Neural crest cell (in vitro differentiated cells): ENCODE data around the gene PLXNC1. TPM values are rescaled to one million over a fixed set of nuclear protein-coding genes. Genes with fewer than 3 reads are reported as not detected.

Source experiments
- DNase-seq: peaks from one replicate; pipeline ENCODE4 v3.0.0; 2021; ENCODE audit warnings: low read depth, mixed read lengths, low spot score
- H3K27ac Mint-ChIP-seq: one replicate; pipeline ENCODE4 v1.8.0; 2021; ENCODE audit warnings: mild to moderate bottlenecking, mixed read lengths; ENCODE audit not compliant: unreplicated experiment
- H3K27me3 Mint-ChIP-seq: 2 replicates; pipeline ENCODE4 v1.8.0; 2021; ENCODE audit warnings: low read depth, mild to moderate bottlenecking, mixed read lengths
- H3K36me3 Mint-ChIP-seq: 2 replicates; pipeline ENCODE4 v1.8.0; 2021; ENCODE audit warnings: low read depth, mild to moderate bottlenecking, mixed read lengths
- H3K4me1 Mint-ChIP-seq: 2 replicates; pipeline ENCODE4 v1.8.0; 2021; ENCODE audit warnings: mixed read lengths
- H3K4me3 Mint-ChIP-seq: one replicate; pipeline ENCODE4 v1.8.0; 2021; ENCODE audit warnings: mild to moderate bottlenecking, mixed read lengths
- H3K9me3 Mint-ChIP-seq: 2 replicates; pipeline ENCODE4 v1.8.0; 2021; ENCODE audit warnings: mixed read lengths
- CTCF ChIP-seq: fragments of 200-600 bp; sonication (generic); conservative IDR thresholded peaks from 2 replicates; pipeline ENCODE4 v1.5.0; 2021; ENCODE audit warnings: antibody characterized with exemption, mild to moderate bottlenecking
- total RNA-seq: library from RNA; stranded (reverse); gene quantifications from 2 replicates; pipeline ENCODE4 v1.2.1, GENCODE V29; 2021

Gene PLXNC1
- total RNA-seq, 1 donor from 2014 or later: 5.8 TPM

- H3K4me1 Mint-ChIP-seq: no peaks in the 10 kb centered on the region
These were observed 123.9 kb downstream of the PLXNC1 start for GRCh38 chr12:94272280-94272679.

DNA sequence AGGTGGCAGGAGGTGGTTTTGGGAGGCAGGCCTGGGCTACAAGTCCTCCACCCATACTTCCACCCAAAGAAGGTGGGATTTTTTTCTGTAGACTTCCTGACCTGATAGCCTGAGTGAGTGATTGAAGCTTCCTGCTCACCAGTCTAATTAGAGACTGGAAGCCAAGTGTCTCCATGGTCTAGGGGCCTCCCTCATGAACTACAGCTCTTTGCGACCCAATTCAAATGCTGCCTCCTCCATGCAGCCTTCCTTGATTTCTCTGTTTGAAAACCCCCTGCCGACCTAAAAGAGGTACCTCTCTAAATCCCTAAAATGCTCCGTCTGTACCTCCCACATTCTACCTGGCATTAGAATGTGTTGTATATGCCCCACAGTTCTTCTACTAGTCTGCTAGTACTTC is 124.9 kb downstream of the PLXNC1 start:
- TF ChIP-seq CTCF: no peak
- no peak overlapping the region for H3K27ac Mint-ChIP-seq
- no peaks in the 10 kb centered on the region for H3K4me1 Mint-ChIP-seq
- DNase-seq: no peak
- no peaks in the 10 kb centered on the region for H3K9me3 Mint-ChIP-seq
- H3K4me3 Mint-ChIP-seq: no peak overlapping the region
- no peaks in the 10 kb centered on the region for H3K36me3 Mint-ChIP-seq
- H3K27me3 Mint-ChIP-seq: no peaks in the 10 kb centered on the region

More at GRCh38 chr12:94272280-94272679, 123.9 kb downstream of the PLXNC1 start:
- no peaks in the 10 kb centered on the region for H3K27me3 Mint-ChIP-seq
- no peak for TF ChIP-seq CTCF
- H3K27ac Mint-ChIP-seq: no peak overlapping the region
- no peaks in the 10 kb centered on the region for H3K9me3 Mint-ChIP-seq
- no peak for DNase-seq
- no peaks in the 10 kb centered on the region for H3K36me3 Mint-ChIP-seq
- no peak overlapping the region for H3K4me3 Mint-ChIP-seq

DNA sequence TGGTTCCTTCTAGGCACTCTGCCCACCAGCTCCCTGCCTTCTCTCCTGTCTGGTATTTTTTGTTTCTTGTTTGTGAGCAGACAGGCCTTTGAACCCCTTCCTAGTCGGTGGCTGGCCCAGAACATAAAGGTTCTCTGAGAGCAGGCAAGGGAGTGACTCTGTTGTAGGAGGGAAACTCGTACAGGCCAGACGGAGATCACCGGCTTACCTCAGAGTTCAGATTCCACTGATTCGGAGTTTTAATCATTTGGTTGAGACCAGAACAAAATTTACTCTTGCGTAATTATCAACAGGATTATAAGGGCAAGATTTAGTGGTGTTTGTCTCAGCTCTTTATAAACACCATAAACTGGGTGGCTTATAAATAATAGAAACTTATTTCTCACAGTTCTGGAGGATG is 128.3 kb downstream of the PLXNC1 start:
- Mint-ChIP-seq H3K27me3 (no peaks in the 10 kb centered on the region), H3K36me3 (no peaks in the 10 kb centered on the region), H3K27ac (no peak overlapping the region), H3K9me3 (no peaks in the 10 kb centered on the region), H3K4me3 (no peak overlapping the region), H3K4me1 (no peaks in the 10 kb centered on the region)
- no peak for TF ChIP-seq CTCF
- DNase-seq: no peak

DNA sequence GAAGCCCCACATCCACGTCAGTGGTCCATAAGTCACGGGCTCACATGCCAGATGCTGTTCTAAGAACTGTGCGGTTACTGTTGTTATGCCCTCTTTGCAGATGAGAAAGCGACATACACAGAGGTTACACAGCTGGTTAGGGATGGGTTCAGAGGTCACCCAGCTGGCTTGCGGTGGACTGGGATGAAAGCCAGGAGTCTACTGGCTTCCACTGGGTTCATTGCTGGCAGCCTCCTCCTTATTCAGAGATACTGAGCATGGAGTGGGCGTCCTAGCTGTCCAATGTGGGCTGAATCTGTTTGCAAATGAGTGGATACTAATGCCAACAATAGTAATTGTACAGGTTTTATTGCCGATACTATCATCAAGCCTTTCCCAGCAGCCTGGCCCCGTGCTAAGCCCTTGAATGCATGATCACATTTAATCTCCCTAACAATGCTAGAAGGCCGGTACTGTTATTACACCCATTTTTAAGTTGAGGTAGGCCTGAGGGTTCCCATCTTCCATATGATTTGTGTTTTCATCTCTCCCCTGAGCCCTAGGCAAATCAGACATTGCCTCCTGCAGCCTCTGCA is 129.1 kb downstream of the PLXNC1 start:
- no peak overlapping the region for H3K27ac Mint-ChIP-seq
- no peak for DNase-seq
- H3K9me3 Mint-ChIP-seq: no peaks in the 10 kb centered on the region

DNA sequence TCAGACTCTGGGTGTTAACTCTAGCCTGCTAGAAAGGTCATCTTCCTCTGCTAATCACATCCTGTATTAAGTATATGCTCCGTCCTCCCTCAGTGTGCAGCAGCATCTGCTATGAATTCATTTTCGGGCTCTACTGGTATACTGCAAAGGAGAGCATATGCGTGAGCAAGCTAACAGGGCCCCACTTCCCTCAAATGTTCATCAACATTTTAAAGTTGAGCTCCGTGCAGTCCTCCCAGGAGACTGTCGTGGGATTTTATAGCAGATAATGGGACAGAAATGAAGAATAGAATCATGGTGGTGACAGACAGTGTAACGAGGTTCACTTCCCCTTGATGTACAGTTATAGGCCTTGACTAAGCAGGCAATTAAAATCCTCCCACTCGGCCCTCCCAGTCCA is 131.7 kb downstream of the PLXNC1 start:
- H3K27ac Mint-ChIP-seq: no peak overlapping the region
- no peaks in the 10 kb centered on the region for H3K9me3 Mint-ChIP-seq
- DNase-seq: no peak
- no peaks in the 10 kb centered on the region for H3K36me3 Mint-ChIP-seq
- H3K27me3 Mint-ChIP-seq: no peaks in the 10 kb centered on the region
- TF ChIP-seq CTCF: no peak
- no peaks in the 10 kb centered on the region for H3K4me1 Mint-ChIP-seq
- no peak overlapping the region for H3K4me3 Mint-ChIP-seq

More for the DNA sequence above, 129.1 kb downstream of the PLXNC1 start:
- Mint-ChIP-seq H3K4me1 (no peaks in the 10 kb centered on the region), H3K27me3 (no peaks in the 10 kb centered on the region), H3K36me3 (no peaks in the 10 kb centered on the region), H3K4me3 (no peak overlapping the region)
- TF ChIP-seq CTCF: no peak
